ENCODE data around the gene TECTB. TPM values are rescaled to one million over a fixed set of nuclear protein-coding genes. Genes with fewer than 3 reads are reported as not detected.
A peak's percentile ranks its signal among the peaks of the same experiment; 100 is the strongest.

Gene TECTB
- total and polyA plus RNA-seq, 2 experiments from 2014 or later: 0.21 TPM; not detected in 1

DNA sequence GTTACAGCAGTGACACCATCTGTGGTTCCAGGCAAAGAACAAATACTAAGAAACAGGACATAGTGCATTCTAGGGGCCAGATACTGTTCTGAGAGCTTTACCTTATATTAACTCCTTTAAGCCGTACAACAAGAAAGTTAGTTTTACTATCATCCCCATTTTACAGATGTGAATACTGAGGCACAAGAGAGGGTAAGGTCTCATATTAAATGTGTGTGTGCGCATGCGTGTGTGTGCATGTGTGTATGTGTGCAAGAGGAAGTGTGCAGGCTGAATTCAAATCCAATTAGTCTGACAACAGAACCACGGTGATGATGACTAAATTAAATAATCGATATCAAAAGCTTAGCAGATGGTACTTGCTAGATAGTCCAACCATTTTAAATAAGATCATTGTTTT is 11.0 kb downstream of the TECTB start:
- in situ Hi-C loops (cut with MboI): no loop called here
- H3K4me3 ChIP-seq: no peak overlapping the region
- no peak for TF ChIP-seq EZH2 (IDR thresholded peaks at IDR 0.05; ENCODE audit: insufficient read depth, poor library complexity, severe bottlenecking)
- TF ChIP-seq EZH2phosphoT487 (IDR thresholded peaks at IDR 0.05; ENCODE audit: insufficient read depth, low read depth): no peak
- H3K27ac ChIP-seq: no peak overlapping the region
- peaks cover 14% of the 10 kb centered on the region for H3K4me1 ChIP-seq (ENCODE audit: insufficient read depth)
- no peak overlapping the region for H3K9ac ChIP-seq
- no peaks in the 10 kb centered on the region for H3K9me3 ChIP-seq (ENCODE audit: low read depth)
- no peaks in the 10 kb centered on the region for H4K20me1 ChIP-seq (ENCODE audit: insufficient read depth)
- no peaks in the 10 kb centered on the region for H3K9me2 ChIP-seq (ENCODE audit: insufficient read depth)
- 86 to 89% methylated on average over 5 of the region's 5 CpGs for WGBS, 2 experiments (ENCODE audit: low coverage in 1 of 2, low lambda C conversion rate in 2 of 2, missing lambda C conversion rate in 2 of 2)
- no peaks in the 10 kb centered on the region for H3F3A ChIP-seq (ENCODE audit: insufficient read depth)
- no peak overlapping the region for H3K4me2 ChIP-seq (ENCODE audit: unreplicated experiment)
- H3K27me3 ChIP-seq (replicated peaks; ENCODE audit: insufficient read depth): no peaks in the 10 kb centered on the region
- no peak for DNase-seq
- no peak overlapping the region for H2AFZ ChIP-seq
- no peaks in the 10 kb centered on the region for H3K79me2 ChIP-seq (ENCODE audit: insufficient read depth)
- H3K36me3 ChIP-seq (ENCODE audit: low read depth): no peaks in the 10 kb centered on the region

DNA sequence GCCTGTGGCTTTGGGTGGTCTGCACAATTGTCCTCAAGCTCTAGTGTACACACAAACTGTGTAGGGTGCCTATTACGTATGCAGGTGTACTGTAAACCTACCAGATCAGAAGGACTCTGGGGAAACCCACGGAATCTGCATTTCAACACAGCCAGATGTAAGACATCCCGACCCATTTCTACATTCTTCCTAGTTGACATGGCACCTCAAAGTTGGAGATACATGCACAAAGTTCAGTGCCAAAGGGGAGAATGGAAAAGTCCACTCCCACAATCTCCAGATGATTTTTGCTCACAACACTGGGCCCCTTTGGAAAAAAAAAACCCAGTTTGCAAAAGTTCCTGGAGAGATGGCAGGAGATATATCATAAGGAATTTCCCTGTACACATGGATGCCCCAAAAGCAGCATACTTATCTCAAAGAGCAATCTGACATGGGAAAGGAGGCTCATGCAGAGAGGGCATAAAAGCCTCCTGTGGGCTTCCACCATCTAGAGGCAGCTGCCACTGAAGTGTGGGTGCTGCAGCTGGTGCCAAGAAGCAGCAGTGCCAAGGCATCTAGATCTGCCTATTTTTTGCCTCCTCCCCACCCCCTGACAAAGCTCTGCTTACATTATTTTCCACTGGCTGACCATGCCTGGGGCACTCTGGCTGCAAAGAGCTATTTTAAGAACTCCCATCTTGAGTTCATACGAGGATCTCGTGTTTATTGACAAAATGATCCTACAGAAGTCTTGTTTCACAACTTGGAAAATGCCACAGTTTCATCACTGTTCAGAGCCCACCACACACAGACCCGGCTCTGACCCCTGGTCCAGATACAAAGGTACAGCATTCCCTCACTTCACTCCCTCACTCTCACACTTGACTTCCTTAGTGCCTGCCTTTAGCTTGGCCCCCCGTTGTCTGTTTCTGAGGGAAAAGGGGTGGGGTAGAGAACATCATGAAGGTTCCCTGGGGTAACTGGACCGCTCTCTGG is 12.9 kb downstream of the TECTB start:
- H3K27ac ChIP-seq: no peak overlapping the region
- H3K27me3 ChIP-seq (replicated peaks; ENCODE audit: insufficient read depth): no peaks in the 10 kb centered on the region
- no peaks in the 10 kb centered on the region for H3K9me3 ChIP-seq (ENCODE audit: low read depth)
- H4K20me1 ChIP-seq (ENCODE audit: insufficient read depth): no peaks in the 10 kb centered on the region
- H3K36me3 ChIP-seq (ENCODE audit: low read depth): no peaks in the 10 kb centered on the region
- H3K9ac ChIP-seq: no peak overlapping the region
- TF ChIP-seq EZH2 (IDR thresholded peaks at IDR 0.05; ENCODE audit: insufficient read depth, poor library complexity, severe bottlenecking) (no peak), EZH2phosphoT487 (IDR thresholded peaks at IDR 0.05; ENCODE audit: insufficient read depth, low read depth) (no peak)
- no peaks in the 10 kb centered on the region for H3K9me2 ChIP-seq (ENCODE audit: insufficient read depth)
- peaks cover 14% of the 10 kb centered on the region for H3K4me1 ChIP-seq (ENCODE audit: insufficient read depth)
- no peak overlapping the region for H2AFZ ChIP-seq
- H3F3A ChIP-seq (ENCODE audit: insufficient read depth): no peaks in the 10 kb centered on the region
- DNase-seq: peak; percentile 71
- H3K4me3 ChIP-seq: no peak overlapping the region
- in situ Hi-C loops (cut with MboI): no loop called here
- no peak overlapping the region for H3K4me2 ChIP-seq (ENCODE audit: unreplicated experiment)
- no peaks in the 10 kb centered on the region for H3K79me2 ChIP-seq (ENCODE audit: insufficient read depth)
- WGBS, 2 experiments (ENCODE audit: low coverage in 1 of 2, low lambda C conversion rate in 2 of 2, missing lambda C conversion rate in 2 of 2): 47 to 55% methylated on average over 8 of the region's 8 CpGs

DNA sequence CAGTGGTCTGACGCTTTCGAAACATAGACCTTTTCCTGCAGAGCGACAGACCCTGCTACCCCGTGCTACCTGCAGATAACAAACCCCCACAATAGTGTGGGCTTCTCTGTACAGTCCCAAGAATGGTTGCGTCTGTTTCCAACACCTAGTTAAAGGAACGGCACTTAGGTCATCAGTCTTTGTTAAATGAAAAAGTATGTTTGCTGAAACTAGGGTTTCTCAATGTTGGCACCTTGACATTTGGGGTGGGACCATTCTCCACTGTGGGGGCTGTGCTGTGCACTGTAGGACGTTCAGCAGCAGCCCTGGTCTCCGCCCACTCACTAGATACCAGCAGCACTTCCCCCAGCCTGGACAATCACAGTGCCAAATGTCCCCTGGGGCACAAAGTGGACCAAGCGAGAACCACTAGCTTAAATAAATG is 13.7 kb downstream of the TECTB start:
- Histone ChIP-seq H3K9me3 (ENCODE audit: low read depth) (no peaks in the 10 kb centered on the region), H3K9ac (no peak overlapping the region), H3K9me2 (ENCODE audit: insufficient read depth) (no peaks in the 10 kb centered on the region), H3K4me1 (ENCODE audit: insufficient read depth) (peaks cover 14% of the 10 kb centered on the region), H3K27me3 (replicated peaks; ENCODE audit: insufficient read depth) (no peaks in the 10 kb centered on the region), H3K4me2 (ENCODE audit: unreplicated experiment) (no peak overlapping the region), H3K27ac (no peak overlapping the region), H3F3A (ENCODE audit: insufficient read depth) (no peaks in the 10 kb centered on the region), H3K4me3 (no peak overlapping the region), H2AFZ (no peak overlapping the region), H3K79me2 (ENCODE audit: insufficient read depth) (no peaks in the 10 kb centered on the region), H4K20me1 (ENCODE audit: insufficient read depth) (no peaks in the 10 kb centered on the region), H3K36me3 (ENCODE audit: low read depth) (no peaks in the 10 kb centered on the region)
- in situ Hi-C loops (cut with MboI): no loop called here
- TF ChIP-seq EZH2phosphoT487 (IDR thresholded peaks at IDR 0.05; ENCODE audit: insufficient read depth, low read depth) (no peak), EZH2 (IDR thresholded peaks at IDR 0.05; ENCODE audit: insufficient read depth, poor library complexity, severe bottlenecking) (no peak)
- 68 to 71% methylated on average over 9 of the region's 9 CpGs for WGBS, 2 experiments (ENCODE audit: low coverage in 1 of 2, low lambda C conversion rate in 2 of 2, missing lambda C conversion rate in 2 of 2)
- DNase-seq: no peak

DNA sequence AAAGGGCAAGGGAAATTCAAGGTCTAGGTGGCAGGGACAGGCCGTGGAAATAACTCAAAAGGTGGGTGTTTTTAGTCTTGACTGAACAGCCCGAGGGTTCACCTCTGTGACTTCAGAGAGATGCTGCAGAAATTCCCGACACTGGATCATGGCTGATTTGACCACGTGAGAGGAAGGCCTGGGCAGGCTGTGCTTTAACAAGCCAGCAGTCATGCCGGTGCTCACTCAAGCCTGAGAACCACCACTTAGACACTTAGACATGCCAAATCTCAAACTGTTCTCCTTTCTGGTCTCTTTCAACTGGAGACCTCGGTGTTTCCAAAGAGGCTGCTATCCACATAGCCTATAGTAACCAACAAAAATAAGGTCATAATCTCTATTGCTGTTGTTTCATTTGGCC is 15.4 kb downstream of the TECTB start:
- Histone ChIP-seq H3K27me3 (replicated peaks; ENCODE audit: insufficient read depth) (no peaks in the 10 kb centered on the region), H3K36me3 (ENCODE audit: low read depth) (no peaks in the 10 kb centered on the region), H3F3A (ENCODE audit: insufficient read depth) (0 out of 2 replicates have a peak, but pooled peaks cover 5% of the 10 kb centered on the region), H3K27ac (no peak overlapping the region), H3K79me2 (ENCODE audit: insufficient read depth) (no peaks in the 10 kb centered on the region), H3K9me2 (ENCODE audit: insufficient read depth) (no peaks in the 10 kb centered on the region), H3K4me2 (ENCODE audit: unreplicated experiment) (no peak overlapping the region), H3K9me3 (ENCODE audit: low read depth) (no peaks in the 10 kb centered on the region), H2AFZ (no peak overlapping the region), H3K9ac (no peak overlapping the region), H3K4me1 (ENCODE audit: insufficient read depth) (peaks cover 18% of the 10 kb centered on the region), H4K20me1 (ENCODE audit: insufficient read depth) (no peaks in the 10 kb centered on the region), H3K4me3 (no peak overlapping the region)
- no peak for TF ChIP-seq EZH2phosphoT487 (IDR thresholded peaks at IDR 0.05; ENCODE audit: insufficient read depth, low read depth)
- TF ChIP-seq EZH2 (IDR thresholded peaks at IDR 0.05; ENCODE audit: insufficient read depth, poor library complexity, severe bottlenecking): no peak
- DNase-seq: no peak
- WGBS, 2 experiments (ENCODE audit: low coverage in 1 of 2, low lambda C conversion rate in 2 of 2, missing lambda C conversion rate in 2 of 2): 76 to 83% methylated on average over 6 of the region's 6 CpGs
- in situ Hi-C loops (cut with MboI): no loop called here

Data from GM23248 (cell line).